ENCODE data around the gene HMG20A.

Gene HMG20A

GRCh38 chr15:77483425-77484140 is 62.9 kb downstream of the HMG20A start:
- Histone ChIP-seq H3K9ac (ENCODE audit: low read depth in 1 of 2, low read length in 2 of 2) (no peak overlapping the region), H3K27me3 (ENCODE audit: control insufficient read depth in 2 of 2, insufficient read depth in 2 of 2, low read length in 2 of 2) (no peaks in the 10 kb centered on the region), H3K4me1 (ENCODE audit: control insufficient read depth in 2 of 2, insufficient read depth in 2 of 2, low read length in 2 of 2) (no peaks in the 10 kb centered on the region), H3K9me3 (ENCODE audit: control insufficient read depth in 2 of 2, low read length in 2 of 2) (no peaks in the 10 kb centered on the region), H3K36me3 (ENCODE audit: control insufficient read depth in 2 of 2, insufficient read depth in 2 of 2, low read length in 2 of 2) (peaks cover 37 to 39% of the 10 kb centered on the region in 2 donors), H3K4me3 (ENCODE audit: low read length in 2 of 2) (no peak overlapping the region), H3K27ac (ENCODE audit: low read depth in 2 of 2, low read length in 2 of 2) (no peak overlapping the region)

GRCh38 chr15:77484994-77485393 is 64.3 kb downstream of the HMG20A start:
- peaks cover 29 to 30% of the 10 kb centered on the region in 2 donors for H3K36me3 ChIP-seq (ENCODE audit: control insufficient read depth in 2 of 2, insufficient read depth in 2 of 2, low read length in 2 of 2)
- H3K4me1 ChIP-seq (ENCODE audit: control insufficient read depth in 2 of 2, insufficient read depth in 2 of 2, low read length in 2 of 2) = no peaks in the 10 kb centered on the region
- no peaks in the 10 kb centered on the region for H3K9me3 ChIP-seq (ENCODE audit: control insufficient read depth in 2 of 2, low read length in 2 of 2)
- H3K27ac ChIP-seq (ENCODE audit: low read depth in 2 of 2, low read length in 2 of 2) = no peak overlapping the region
- no peak overlapping the region for H3K9ac ChIP-seq (ENCODE audit: low read depth in 1 of 2, low read length in 2 of 2)
- no peak overlapping the region for H3K4me3 ChIP-seq (ENCODE audit: low read length in 2 of 2)
- no peaks in the 10 kb centered on the region for H3K27me3 ChIP-seq (ENCODE audit: control insufficient read depth in 2 of 2, insufficient read depth in 2 of 2, low read length in 2 of 2)

- Histone ChIP-seq H3K27ac (ENCODE audit: low read depth in 2 of 2, low read length in 2 of 2) (no peak overlapping the region), H3K36me3 (ENCODE audit: control insufficient read depth in 2 of 2, insufficient read depth in 2 of 2, low read length in 2 of 2) (peaks cover 24% of the 10 kb centered on the region in 2 donors), H3K4me3 (ENCODE audit: low read length in 2 of 2) (no peak overlapping the region), H3K9me3 (ENCODE audit: control insufficient read depth in 2 of 2, low read length in 2 of 2) (no peaks in the 10 kb centered on the region), H3K27me3 (ENCODE audit: control insufficient read depth in 2 of 2, insufficient read depth in 2 of 2, low read length in 2 of 2) (no peaks in the 10 kb centered on the region), H3K9ac (ENCODE audit: low read depth in 1 of 2, low read length in 2 of 2) (no peak overlapping the region), H3K4me1 (ENCODE audit: control insufficient read depth in 2 of 2, insufficient read depth in 2 of 2, low read length in 2 of 2) (no peaks in the 10 kb centered on the region)
Observed at GRCh38 chr15:77486542-77487468, 66.1 kb downstream of the HMG20A start.

- no peak overlapping the region for H3K9ac ChIP-seq (ENCODE audit: low read depth in 1 of 2, low read length in 2 of 2)
- no peaks in the 10 kb centered on the region for H3K9me3 ChIP-seq (ENCODE audit: control insufficient read depth in 2 of 2, low read length in 2 of 2)
- no peaks in the 10 kb centered on the region for H3K4me1 ChIP-seq (ENCODE audit: control insufficient read depth in 2 of 2, insufficient read depth in 2 of 2, low read length in 2 of 2)
- H3K27ac ChIP-seq (ENCODE audit: low read depth in 2 of 2, low read length in 2 of 2) = no peak overlapping the region
- H3K27me3 ChIP-seq (ENCODE audit: control insufficient read depth in 2 of 2, insufficient read depth in 2 of 2, low read length in 2 of 2) = no peaks in the 10 kb centered on the region
- H3K36me3 ChIP-seq (ENCODE audit: control insufficient read depth in 2 of 2, insufficient read depth in 2 of 2, low read length in 2 of 2) = peaks cover 24% of the 10 kb centered on the region in 2 donors
- no peak overlapping the region for H3K4me3 ChIP-seq (ENCODE audit: low read length in 2 of 2)
Observed at GRCh38 chr15:77487469-77487842, 66.8 kb downstream of the HMG20A start.

- Histone ChIP-seq H3K9ac (ENCODE audit: low read depth in 1 of 2, low read length in 2 of 2) (no peak overlapping the region), H3K27ac (ENCODE audit: low read depth in 2 of 2, low read length in 2 of 2) (no peak overlapping the region), H3K27me3 (ENCODE audit: control insufficient read depth in 2 of 2, insufficient read depth in 2 of 2, low read length in 2 of 2) (no peaks in the 10 kb centered on the region), H3K36me3 (ENCODE audit: control insufficient read depth in 2 of 2, insufficient read depth in 2 of 2, low read length in 2 of 2) (peaks cover 21 to 23% of the 10 kb centered on the region in 2 donors), H3K4me1 (ENCODE audit: control insufficient read depth in 2 of 2, insufficient read depth in 2 of 2, low read length in 2 of 2) (no peaks in the 10 kb centered on the region), H3K4me3 (ENCODE audit: low read length in 2 of 2) (no peak overlapping the region), H3K9me3 (ENCODE audit: control insufficient read depth in 2 of 2, low read length in 2 of 2) (no peaks in the 10 kb centered on the region)
Observed at GRCh38 chr15:77487888-77488287, 67.2 kb downstream of the HMG20A start.

- H3K9me3 ChIP-seq (ENCODE audit: control insufficient read depth in 2 of 2, low read length in 2 of 2) = no peaks in the 10 kb centered on the region
- H3K27ac ChIP-seq (ENCODE audit: low read depth in 2 of 2, low read length in 2 of 2) = no peak overlapping the region
- H3K4me3 ChIP-seq (ENCODE audit: low read length in 2 of 2) = no peak overlapping the region
- H3K27me3 ChIP-seq (ENCODE audit: control insufficient read depth in 2 of 2, insufficient read depth in 2 of 2, low read length in 2 of 2) = no peaks in the 10 kb centered on the region
- H3K9ac ChIP-seq (ENCODE audit: low read depth in 1 of 2, low read length in 2 of 2) = no peak overlapping the region
- peaks cover 5 to 9% of the 10 kb centered on the region in 2 donors for H3K36me3 ChIP-seq (ENCODE audit: control insufficient read depth in 2 of 2, insufficient read depth in 2 of 2, low read length in 2 of 2)
- no peaks in the 10 kb centered on the region for H3K4me1 ChIP-seq (ENCODE audit: control insufficient read depth in 2 of 2, insufficient read depth in 2 of 2, low read length in 2 of 2)
Observed at GRCh38 chr15:77489647-77490046, 69.0 kb downstream of the HMG20A start.

- H3K36me3 ChIP-seq (ENCODE audit: control insufficient read depth in 2 of 2, insufficient read depth in 2 of 2, low read length in 2 of 2) = no peaks in the 10 kb centered on the region
- H3K27me3 ChIP-seq (ENCODE audit: control insufficient read depth in 2 of 2, insufficient read depth in 2 of 2, low read length in 2 of 2) = no peaks in the 10 kb centered on the region
- H3K9me3 ChIP-seq (ENCODE audit: control insufficient read depth in 2 of 2, low read length in 2 of 2) = no peaks in the 10 kb centered on the region
- no peak overlapping the region for H3K27ac ChIP-seq (ENCODE audit: low read depth in 2 of 2, low read length in 2 of 2)
- no peak overlapping the region for H3K4me3 ChIP-seq (ENCODE audit: low read length in 2 of 2)
- no peak overlapping the region for H3K9ac ChIP-seq (ENCODE audit: low read depth in 1 of 2, low read length in 2 of 2)
- peaks cover 0 to 2% of the 10 kb centered on the region in 2 donors for H3K4me1 ChIP-seq (ENCODE audit: control insufficient read depth in 2 of 2, insufficient read depth in 2 of 2, low read length in 2 of 2)
Observed at GRCh38 chr15:77493324-77493907, 72.7 kb downstream of the HMG20A start.

GRCh38 chr15:77494073-77494867 is 73.6 kb downstream of the HMG20A start:
- Histone ChIP-seq H3K4me1 (ENCODE audit: control insufficient read depth in 2 of 2, insufficient read depth in 2 of 2, low read length in 2 of 2) (peaks cover 0 to 2% of the 10 kb centered on the region in 2 donors), H3K9me3 (ENCODE audit: control insufficient read depth in 2 of 2, low read length in 2 of 2) (no peaks in the 10 kb centered on the region), H3K27me3 (ENCODE audit: control insufficient read depth in 2 of 2, insufficient read depth in 2 of 2, low read length in 2 of 2) (no peaks in the 10 kb centered on the region), H3K4me3 (ENCODE audit: low read length in 2 of 2) (no peak overlapping the region), H3K27ac (ENCODE audit: low read depth in 2 of 2, low read length in 2 of 2) (no peak overlapping the region), H3K36me3 (ENCODE audit: control insufficient read depth in 2 of 2, insufficient read depth in 2 of 2, low read length in 2 of 2) (no peaks in the 10 kb centered on the region), H3K9ac (ENCODE audit: low read depth in 1 of 2, low read length in 2 of 2) (no peak overlapping the region)

- Histone ChIP-seq H3K4me3 (ENCODE audit: low read length in 2 of 2) (no peak overlapping the region), H3K9ac (ENCODE audit: low read depth in 1 of 2, low read length in 2 of 2) (no peak overlapping the region), H3K4me1 (ENCODE audit: control insufficient read depth in 2 of 2, insufficient read depth in 2 of 2, low read length in 2 of 2) (peaks cover 0 to 2% of the 10 kb centered on the region in 2 donors), H3K27ac (ENCODE audit: low read depth in 2 of 2, low read length in 2 of 2) (no peak overlapping the region), H3K36me3 (ENCODE audit: control insufficient read depth in 2 of 2, insufficient read depth in 2 of 2, low read length in 2 of 2) (no peaks in the 10 kb centered on the region), H3K27me3 (ENCODE audit: control insufficient read depth in 2 of 2, insufficient read depth in 2 of 2, low read length in 2 of 2) (no peaks in the 10 kb centered on the region), H3K9me3 (ENCODE audit: control insufficient read depth in 2 of 2, low read length in 2 of 2) (no peaks in the 10 kb centered on the region)
Observed at GRCh38 chr15:77494964-77495363, 74.3 kb downstream of the HMG20A start.

Data from mucosa of rectum (tissue), 2 donors.